Fibroblast of pulmonary artery (primary cell): ENCODE measurements around the gene PILRB.
A peak's percentile ranks its signal among the peaks of the same experiment; 100 is the strongest.

Experiments used
- DNase-seq: peaks from one replicate; pipeline ENCODE4 v3.0.0-alpha.2; 2010; ENCODE audit warnings: low read depth
- H3K4me3 ChIP-seq: replicated peaks from 2 replicates; pipeline ENCODE4 v1.5.1; 2011; ENCODE audit warnings: low read depth, mild to moderate bottlenecking, control low read depth, low read length, moderate library complexity
- CTCF ChIP-seq: IDR thresholded peaks from 2 replicates; pipeline ENCODE4 v1.5.1; 2011; ENCODE audit warnings: mild to moderate bottlenecking, control low read depth, low read length, inconsistent platforms; ENCODE audit errors: missing control alignments

Gene PILRB

GRCh38 chr7:100396421-100396982, 38.6 kb downstream of the PILRB start:
- TF ChIP-seq CTCF = no peak
- DNase-seq = no peak
- no peak overlapping the region for H3K4me3 ChIP-seq

- no peak for TF ChIP-seq CTCF
- H3K4me3 ChIP-seq = no peak overlapping the region
- DNase-seq = no peak
Observed at GRCh38 chr7:100397315-100398081, 39.6 kb downstream of the PILRB start.

- TF ChIP-seq CTCF = no peak
- H3K4me3 ChIP-seq = no peak overlapping the region
- no peak for DNase-seq
Observed at GRCh38 chr7:100398239-100398638, 40.3 kb downstream of the PILRB start.

GRCh38 chr7:100400041-100400440, 42.1 kb downstream of the PILRB start:
- no peak overlapping the region for H3K4me3 ChIP-seq
- no peak for TF ChIP-seq CTCF
- DNase-seq = no peak

- peak; percentile 14 for DNase-seq
- H3K4me3 ChIP-seq = no peak overlapping the region
- TF ChIP-seq CTCF = no peak
Observed at GRCh38 chr7:100400656-100401055, 42.7 kb downstream of the PILRB start.

- H3K4me3 ChIP-seq = no peak overlapping the region
- DNase-seq = no peak
- no peak for TF ChIP-seq CTCF
Observed at GRCh38 chr7:100401811-100402210, 43.9 kb downstream of the PILRB start.

GRCh38 chr7:100402241-100402640, 44.3 kb downstream of the PILRB start:
- no peak overlapping the region for H3K4me3 ChIP-seq
- DNase-seq = no peak
- TF ChIP-seq CTCF = no peak
